AG10803 (cell line): ENCODE measurements around the gene UBE4B.

ENCODE experiments used
- DNase-seq: peaks from one replicate; pipeline ENCODE4 v3.0.0; 2010; ENCODE audit warnings: low read depth
- H3K4me3 ChIP-seq: 2 replicates; pipeline ENCODE4 v1.5.1; 2011; ENCODE audit warnings: mild to moderate bottlenecking, low read length, control low read depth
- TF ChIP-seq, protein P1 (sequence below): conservative IDR thresholded peaks from 2 replicates; pipeline ENCODE4 v1.5.1; 2011; ENCODE audit warnings: mild to moderate bottlenecking, low read length, control low read depth, inconsistent platforms

UBE4B gene

DNA sequence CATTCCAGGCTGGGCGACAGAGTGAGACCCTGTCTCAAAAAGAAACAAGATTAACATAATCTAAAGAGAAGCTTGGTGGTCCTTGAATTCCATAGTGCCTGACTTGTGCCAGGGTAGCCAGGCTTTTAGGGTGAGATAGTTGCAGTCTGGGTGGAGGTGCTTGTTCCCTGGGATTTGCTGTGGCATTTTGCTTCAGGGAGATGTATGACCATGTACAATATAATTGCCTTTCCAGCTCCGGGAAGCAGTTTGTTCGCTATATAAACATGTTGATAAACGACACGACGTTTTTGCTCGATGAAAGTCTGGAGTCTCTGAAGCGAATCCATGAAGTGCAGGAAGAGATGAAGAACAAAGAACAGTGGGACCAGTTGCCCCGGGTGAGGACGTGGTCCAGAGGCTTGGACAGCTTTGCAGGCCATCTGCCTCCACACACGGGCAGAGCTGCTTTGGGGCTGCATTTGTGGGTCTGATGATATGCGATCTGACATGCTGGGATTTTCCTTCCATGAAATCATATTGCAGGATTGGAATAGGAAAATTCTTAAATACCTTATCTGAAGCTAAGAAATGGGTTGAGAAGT is 128.2 kb downstream of the UBE4B start:
- H3K4me3 ChIP-seq = no peak overlapping the region
- TF ChIP-seq, protein P1, sequence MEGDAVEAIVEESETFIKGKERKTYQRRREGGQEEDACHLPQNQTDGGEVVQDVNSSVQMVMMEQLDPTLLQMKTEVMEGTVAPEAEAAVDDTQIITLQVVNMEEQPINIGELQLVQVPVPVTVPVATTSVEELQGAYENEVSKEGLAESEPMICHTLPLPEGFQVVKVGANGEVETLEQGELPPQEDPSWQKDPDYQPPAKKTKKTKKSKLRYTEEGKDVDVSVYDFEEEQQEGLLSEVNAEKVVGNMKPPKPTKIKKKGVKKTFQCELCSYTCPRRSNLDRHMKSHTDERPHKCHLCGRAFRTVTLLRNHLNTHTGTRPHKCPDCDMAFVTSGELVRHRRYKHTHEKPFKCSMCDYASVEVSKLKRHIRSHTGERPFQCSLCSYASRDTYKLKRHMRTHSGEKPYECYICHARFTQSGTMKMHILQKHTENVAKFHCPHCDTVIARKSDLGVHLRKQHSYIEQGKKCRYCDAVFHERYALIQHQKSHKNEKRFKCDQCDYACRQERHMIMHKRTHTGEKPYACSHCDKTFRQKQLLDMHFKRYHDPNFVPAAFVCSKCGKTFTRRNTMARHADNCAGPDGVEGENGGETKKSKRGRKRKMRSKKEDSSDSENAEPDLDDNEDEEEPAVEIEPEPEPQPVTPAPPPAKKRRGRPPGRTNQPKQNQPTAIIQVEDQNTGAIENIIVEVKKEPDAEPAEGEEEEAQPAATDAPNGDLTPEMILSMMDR = no peak
- no peak for DNase-seq

DNA sequence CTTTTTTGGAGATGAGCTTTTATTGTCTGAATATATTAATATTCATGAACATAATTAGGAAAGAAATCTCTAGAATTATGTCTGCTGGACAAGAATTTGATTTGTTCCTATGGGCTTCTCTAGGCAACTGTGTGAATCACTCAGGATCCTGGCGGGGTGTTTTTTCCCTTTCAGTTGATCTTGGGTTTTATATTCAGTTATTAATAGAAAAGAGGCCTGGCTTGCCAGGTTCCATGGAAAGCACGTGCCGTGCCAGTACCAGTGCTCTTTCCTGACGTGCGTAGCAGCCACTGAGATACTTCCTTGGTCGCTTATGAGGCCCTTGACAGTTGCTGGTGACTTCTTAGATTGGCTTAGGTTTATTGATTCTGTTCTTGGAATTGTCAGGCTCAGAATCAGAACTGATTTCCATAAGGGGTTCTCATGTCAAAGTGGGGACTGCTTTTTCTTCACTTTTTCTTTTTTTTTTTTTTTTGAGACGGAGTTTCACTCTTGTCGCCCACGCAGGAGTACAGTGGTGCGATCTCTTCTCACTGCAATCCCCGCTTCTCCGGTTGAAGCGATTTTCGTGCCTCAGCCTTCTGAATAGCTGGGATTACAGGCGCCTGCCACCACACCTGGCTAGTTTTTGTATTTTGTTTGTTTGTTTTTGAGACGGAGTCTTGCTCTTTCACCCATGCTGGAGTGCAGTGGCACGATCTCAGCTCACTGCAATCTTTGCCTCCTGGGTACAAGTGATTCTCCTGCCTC is 129.0 kb downstream of the UBE4B start:
- DNase-seq = peak; percentile 11
- no peak overlapping the region for H3K4me3 ChIP-seq
- TF ChIP-seq, protein P1 = no peak

DNA sequence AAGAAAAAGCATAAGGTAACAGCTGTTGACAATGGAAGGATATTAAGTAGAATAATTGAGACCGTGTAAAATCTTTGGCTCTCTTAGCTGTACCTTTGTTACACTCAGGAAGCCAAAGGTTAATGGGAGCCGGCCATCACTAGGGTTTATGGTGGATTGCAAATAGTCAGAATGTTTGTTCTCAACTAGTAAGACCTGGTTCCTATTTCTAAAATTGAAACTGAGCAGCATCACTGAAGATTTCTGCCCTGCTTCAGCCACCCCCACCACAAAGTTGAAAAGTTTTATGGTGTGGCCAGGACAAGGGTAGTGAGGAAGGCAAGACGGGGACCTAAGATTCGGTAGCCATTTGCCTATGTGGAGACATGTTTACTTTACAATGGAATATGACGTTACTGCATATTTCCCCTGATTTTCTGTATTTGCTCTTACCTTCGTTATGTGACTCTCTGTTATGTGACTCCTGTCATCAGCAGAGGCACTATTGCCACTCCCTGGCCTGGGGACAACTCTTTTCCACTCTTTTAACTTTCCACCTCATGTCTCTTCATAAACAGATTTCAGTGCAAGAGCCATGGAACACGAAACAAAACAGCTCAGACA is 136.3 kb downstream of the UBE4B start:
- no peak for DNase-seq
- no peak overlapping the region for H3K4me3 ChIP-seq
- TF ChIP-seq, protein P1 = no peak

DNA sequence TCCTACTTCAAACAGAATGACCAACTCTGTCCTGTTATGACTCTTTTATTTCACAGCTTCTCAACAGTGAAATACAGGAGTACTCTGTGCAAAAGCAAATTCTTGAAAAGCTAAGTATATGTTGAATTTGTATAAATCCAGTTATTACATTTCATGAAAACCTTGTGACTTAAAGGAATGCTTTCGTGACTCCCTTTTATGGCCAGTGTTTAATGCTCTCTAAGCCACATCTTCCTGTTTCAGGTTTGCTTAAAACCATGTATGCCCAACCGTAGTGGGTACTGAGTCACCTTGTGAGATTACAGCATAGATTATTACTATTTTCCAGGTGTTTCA is 137.4 kb downstream of the UBE4B start:
- TF ChIP-seq, protein P1 = no peak
- H3K4me3 ChIP-seq = no peak overlapping the region
- DNase-seq = peak; percentile 26

DNA sequence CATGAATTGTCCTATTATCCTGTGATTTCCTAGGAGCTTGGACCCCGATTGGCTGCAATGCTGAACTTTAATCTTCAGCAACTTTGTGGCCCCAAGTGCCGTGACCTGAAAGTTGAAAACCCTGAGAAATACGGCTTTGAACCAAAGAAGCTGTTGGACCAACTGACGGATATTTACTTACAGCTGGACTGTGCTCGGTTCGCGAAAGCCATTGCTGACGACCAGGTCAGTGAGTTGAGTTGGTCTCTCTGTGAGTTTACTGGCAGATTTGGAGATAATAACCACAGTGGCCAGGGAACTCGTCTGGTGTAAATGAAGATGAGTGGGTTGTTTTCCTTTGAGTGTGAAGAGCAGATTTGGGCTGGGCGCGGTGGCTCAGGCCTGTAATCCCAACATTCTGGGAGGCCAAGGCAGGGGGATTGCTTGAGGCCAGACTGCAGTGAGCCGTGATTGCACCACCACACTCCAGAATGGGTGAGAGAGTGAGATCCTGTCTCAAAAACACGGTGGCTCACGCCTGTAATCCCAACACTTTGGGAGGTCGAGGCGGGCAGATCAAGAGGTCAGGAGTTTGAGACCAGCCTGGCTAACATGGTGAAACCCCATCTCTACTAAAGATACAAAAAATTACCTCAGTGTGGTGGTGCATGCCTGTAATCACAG is 138.5 kb downstream of the UBE4B start:
- TF ChIP-seq, protein P1 = no peak
- H3K4me3 ChIP-seq = no peak overlapping the region
- DNase-seq = no peak

DNA sequence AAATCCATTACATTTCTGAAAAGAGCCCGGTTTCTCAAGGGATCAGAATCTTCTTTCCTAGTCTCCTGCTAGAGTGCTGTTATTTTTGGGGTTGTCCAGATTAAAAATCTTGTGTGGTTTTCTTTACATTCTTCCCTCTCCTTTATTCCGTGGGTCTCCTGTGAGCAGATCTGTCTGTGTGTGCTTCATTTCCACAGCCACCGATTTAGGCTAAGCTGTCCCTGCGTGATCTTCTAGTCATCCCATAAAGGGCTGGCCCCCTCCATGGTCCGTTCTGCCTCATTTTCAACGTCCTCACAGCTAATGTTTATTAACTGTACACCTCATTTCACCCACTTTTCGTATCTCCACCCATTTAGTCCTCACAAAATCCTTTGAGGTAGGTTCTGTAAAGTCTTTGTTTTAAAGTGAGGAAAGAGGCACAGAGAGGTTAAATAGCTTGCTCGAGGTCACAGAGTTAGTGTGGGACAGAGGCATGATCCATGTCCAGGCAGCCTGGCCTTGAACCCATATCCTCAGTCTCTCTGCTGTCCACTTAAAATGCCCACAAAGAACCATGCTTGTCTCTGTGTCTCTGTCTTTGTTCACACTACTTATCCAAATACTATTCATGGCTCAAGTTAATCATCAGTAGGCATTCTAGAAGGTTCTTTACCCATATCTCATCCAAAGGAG is 139.4 kb downstream of the UBE4B start:
- DNase-seq = no peak
- H3K4me3 ChIP-seq = no peak overlapping the region
- TF ChIP-seq, protein P1 = no peak
